Gastroesophageal sphincter (tissue), 4 donors: Measurements from ENCODE around the gene NAB2. TPM values are rescaled to one million over a fixed set of nuclear protein-coding genes. Genes with fewer than 3 reads are reported as not detected.

Experiments used
- ATAC-seq: fragments of 150-250 bp; one replicate; pipeline ENCODE4 v1.9.1; 2016; ENCODE audit warnings: mild to moderate bottlenecking, moderate library complexity
- H3K27ac ChIP-seq, 4 donors: fragments of 200-600 bp; sonication (generic) in 3 of 4; 1 replicate in 3 of 4; 2 replicates in 1 of 4; pipeline ENCODE4 v1.5.1; 2016 to 2019
- H3K27me3 ChIP-seq: fragments of 200-600 bp; sonication (generic); one replicate; pipeline ENCODE4 v1.5.1; 2019
- H3K36me3 ChIP-seq, 2 donors: fragments of 200-600 bp; sonication (generic); one replicate each; pipeline ENCODE4 v1.5.1; 2019; ENCODE audit warnings: control low read depth in 1 of 2
- H3K4me1 ChIP-seq, 3 donors: fragments of 200-600 bp; sonication (generic); 1 replicate in 2 of 3; 2 replicates in 1 of 3; pipeline ENCODE4 v1.5.1; 2016 to 2019; ENCODE audit warnings: control low read depth in 2 of 3
- H3K4me3 ChIP-seq, 2 donors: fragments of 200-600 bp; sonication (generic); one replicate each; pipeline ENCODE4 v1.5.1; 2019; ENCODE audit warnings: mild to moderate bottlenecking in 1 of 2, moderate library complexity in 1 of 2
- H3K9me3 ChIP-seq, 3 donors: fragments of 200-600 bp; sonication (generic); one replicate each; pipeline ENCODE4 v1.5.1; 2017 to 2019; ENCODE audit warnings: control low read depth in 2 of 3
- CTCF ChIP-seq, 4 experiments: fragments of 200-600 bp in 2 of 4; fragments of 450-650 bp in 2 of 4; sonication (generic) in 1 of 4; IDR thresholded peaks; one replicate each; pipeline ENCODE4 v1.5.1; 2017 to 2019; ENCODE audit warnings: antibody characterized with exemption in 4 of 4, mild to moderate bottlenecking in 2 of 4, moderate library complexity in 2 of 4
- EP300 ChIP-seq: sonication (generic); formaldehyde crosslinking; IDR thresholded peaks from one replicate; pipeline ENCODE4 v1.6.1; 2017; ENCODE audit warnings: antibody characterized with exemption, mild to moderate bottlenecking
- POLR2A ChIP-seq, 2 donors: fragments of 450-650 bp; IDR thresholded peaks; one replicate each; pipeline ENCODE4 v1.6.1; 2017; ENCODE audit warnings: antibody characterized with exemption in 2 of 2, mild to moderate bottlenecking in 2 of 2, moderate library complexity in 1 of 2
- POLR2AphosphoS5 ChIP-seq: sonication (generic); formaldehyde crosslinking; IDR thresholded peaks from one replicate; pipeline ENCODE4 v1.6.1; 2017; ENCODE audit warnings: antibody characterized with exemption
- WGBS, 2 donors: methylation state at CpG; one replicate each; pipeline ENCODE4 v1.1.5; 2018; ENCODE audit warnings: low coverage in 1 of 2; 5-methylcytosine and 5-hydroxymethylcytosine counted together
- total RNA-seq, 4 donors: library from RNA; depleted of rRNA; stranded (reverse); fragments of >200 nt; gene quantifications; one replicate each; pipeline ENCODE4 v1.1.0, GENCODE V29; 2016

NAB2 gene
- total RNA-seq, 4 donors from 2014 or later, result 30.7 to 41.3 (median 38.8) TPM

GRCh38 chr12:57097554-57097835 is 8.6 kb downstream of the NAB2 start:
- Histone ChIP-seq H3K27ac (peak overlapping the region in 1 of 4 donors; percentile 21), H3K27me3 (no peaks in the 10 kb centered on the region), H3K36me3 (peaks cover 0 to 94% of the 10 kb centered on the region in 2 donors), H3K9me3 (no peaks in the 10 kb centered on the region), H3K4me1 (peaks cover 5 to 46% (median 21%) of the 10 kb centered on the region in 3 donors), H3K4me3 (no peak overlapping the region)
- no peak for ATAC-seq
- 83 to 93% methylated on average over 5 to 8 of the region's 8 CpGs for WGBS, 2 donors
- TF ChIP-seq EP300 (no peak), CTCF (IDR thresholded peaks at IDR 0.05) (no peak), POLR2A (IDR thresholded peaks at IDR 0.05) (no peak), POLR2AphosphoS5 (no peak)

GRCh38 chr12:57098546-57098945 is 9.6 kb downstream of the NAB2 start:
- Histone ChIP-seq H3K4me1 (peaks cover 2 to 38% (median 11%) of the 10 kb centered on the region in 3 donors), H3K36me3 (peaks cover 0 to 94% of the 10 kb centered on the region in 2 donors), H3K27ac (peak overlapping the region in 1 of 4 donors; percentile 48), H3K9me3 (no peaks in the 10 kb centered on the region), H3K27me3 (no peaks in the 10 kb centered on the region), H3K4me3 (no peak overlapping the region)
- WGBS, 2 donors, result 20% methylated on average over 1 of the region's 1 CpG; no CpG with 5 or more reads in 1 of the 2 donors
- ATAC-seq, result no peak
- TF ChIP-seq CTCF (IDR thresholded peaks at IDR 0.05) (no peak), POLR2AphosphoS5 (no peak), POLR2A (IDR thresholded peaks at IDR 0.05) (no peak), EP300 (no peak)

GRCh38 chr12:57099047-57099714 is 10.3 kb downstream of the NAB2 start:
- 62 to 85% methylated on average over 4 to 8 of the region's 11 CpGs for WGBS, 2 donors
- no peak for TF ChIP-seq POLR2AphosphoS5
- no peak for TF ChIP-seq CTCF (IDR thresholded peaks at IDR 0.05)
- Histone ChIP-seq H3K4me3 (no peak overlapping the region), H3K4me1 (peaks cover 0 to 31% (median 4%) of the 10 kb centered on the region in 3 donors), H3K27me3 (no peaks in the 10 kb centered on the region), H3K9me3 (no peaks in the 10 kb centered on the region), H3K36me3 (peaks cover 0 to 97% of the 10 kb centered on the region in 2 donors), H3K27ac (peak overlapping the region in 2 of 4 donors; percentile 1 to 48)
- no peak for ATAC-seq

- peaks cover 0 to 97% of the 10 kb centered on the region in 2 donors for H3K36me3 ChIP-seq
- WGBS, 2 donors, result 68 to 69% methylated on average over 8 to 12 of the region's 12 CpGs
- no peaks in the 10 kb centered on the region for H3K27me3 ChIP-seq
- no peak for TF ChIP-seq POLR2A (IDR thresholded peaks at IDR 0.05)
- no peak for TF ChIP-seq POLR2AphosphoS5
- no peak for TF ChIP-seq CTCF (IDR thresholded peaks at IDR 0.05)
- TF ChIP-seq EP300, result no peak
- H3K27ac ChIP-seq, result peak overlapping the region in 2 of 4 donors; percentile 1 to 48
- no peak for ATAC-seq
- no peak overlapping the region for H3K4me3 ChIP-seq
- H3K9me3 ChIP-seq, result no peaks in the 10 kb centered on the region
- H3K4me1 ChIP-seq, result peaks cover 0 to 25% (median 0%) of the 10 kb centered on the region in 3 donors
Observed at GRCh38 chr12:57099766-57100165, 10.9 kb downstream of the NAB2 start.
